PFSK-1 (cell line): Measurements from ENCODE around the gene TMC4.

Experiments
- FOXP2 ChIP-seq: optimal IDR thresholded peaks from 2 replicates; pipeline ENCODE3; 2011; ENCODE audit warnings: borderline replicate concordance, control low read depth, inconsistent platforms; ENCODE audit not compliant: insufficient read depth; ENCODE audit errors: extremely low read length, extremely low read depth
- POLR2AphosphoS5 ChIP-seq: IDR thresholded peaks from 2 replicates; pipeline ENCODE4 v1.6.1; 2012; ENCODE audit warnings: low read depth, mild to moderate bottlenecking, control low read depth, low read length, moderate library complexity
- SIN3A ChIP-seq: IDR thresholded peaks from 2 replicates; pipeline ENCODE4 v1.6.1; 2012; ENCODE audit warnings: mild to moderate bottlenecking, low read length, moderate library complexity, borderline replicate concordance; ENCODE audit not compliant: insufficient read depth
- TF ChIP-seq, protein P1 (sequence below), 2 experiments: IDR thresholded peaks; 2 replicates each; pipeline versions ENCODE4 v1.6.1 to v1.8.0; 2011 to 2012; ENCODE audit warnings: low read depth in 2 of 2, low read length in 2 of 2, control low read depth in 1 of 2, inconsistent platforms in 1 of 2, mild to moderate bottlenecking in 1 of 2, moderate library complexity in 1 of 2; ENCODE audit not compliant: insufficient read depth in 1 of 2

DNA sequence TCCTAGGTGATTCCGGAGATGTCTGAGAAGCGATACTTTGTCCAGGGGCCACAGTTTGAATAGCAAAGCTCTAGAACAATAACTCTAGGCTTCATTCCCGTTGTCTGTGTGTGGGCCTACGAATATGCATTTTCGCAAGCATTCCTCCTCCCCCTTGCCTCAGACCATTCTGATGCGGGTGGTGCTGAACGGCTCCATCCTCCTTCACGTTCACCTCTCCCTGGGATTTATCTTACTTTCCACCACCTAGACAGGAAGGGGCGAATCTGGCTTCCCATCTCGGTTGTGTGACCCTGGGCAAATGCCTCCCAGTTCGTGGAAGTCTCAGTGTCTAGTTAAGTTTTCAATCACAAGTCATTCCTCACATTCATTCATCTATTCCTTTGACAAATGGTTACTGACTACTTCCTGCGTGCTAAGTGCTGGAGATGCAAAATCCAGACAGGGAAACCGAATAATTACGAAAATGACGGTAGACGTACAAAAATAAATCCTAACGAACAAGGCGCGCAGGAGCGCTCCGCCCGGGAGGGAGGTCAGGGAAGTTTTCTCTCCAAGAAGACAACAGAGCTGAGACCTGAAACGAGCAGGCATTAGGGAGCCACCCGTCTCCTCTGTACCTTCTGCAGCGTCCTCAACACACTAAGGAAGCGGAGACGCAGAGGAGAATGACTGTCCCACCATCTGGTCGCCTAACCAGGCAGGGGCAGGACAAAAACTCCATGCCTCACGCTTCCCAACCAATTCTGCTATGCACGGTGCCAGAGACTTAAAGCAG lies 36.7 kb downstream of the TMC4 start:
- TF ChIP-seq SIN3A (no peak), FOXP2 (no peak), POLR2AphosphoS5 (no peak)
- TF ChIP-seq, protein P1, sequence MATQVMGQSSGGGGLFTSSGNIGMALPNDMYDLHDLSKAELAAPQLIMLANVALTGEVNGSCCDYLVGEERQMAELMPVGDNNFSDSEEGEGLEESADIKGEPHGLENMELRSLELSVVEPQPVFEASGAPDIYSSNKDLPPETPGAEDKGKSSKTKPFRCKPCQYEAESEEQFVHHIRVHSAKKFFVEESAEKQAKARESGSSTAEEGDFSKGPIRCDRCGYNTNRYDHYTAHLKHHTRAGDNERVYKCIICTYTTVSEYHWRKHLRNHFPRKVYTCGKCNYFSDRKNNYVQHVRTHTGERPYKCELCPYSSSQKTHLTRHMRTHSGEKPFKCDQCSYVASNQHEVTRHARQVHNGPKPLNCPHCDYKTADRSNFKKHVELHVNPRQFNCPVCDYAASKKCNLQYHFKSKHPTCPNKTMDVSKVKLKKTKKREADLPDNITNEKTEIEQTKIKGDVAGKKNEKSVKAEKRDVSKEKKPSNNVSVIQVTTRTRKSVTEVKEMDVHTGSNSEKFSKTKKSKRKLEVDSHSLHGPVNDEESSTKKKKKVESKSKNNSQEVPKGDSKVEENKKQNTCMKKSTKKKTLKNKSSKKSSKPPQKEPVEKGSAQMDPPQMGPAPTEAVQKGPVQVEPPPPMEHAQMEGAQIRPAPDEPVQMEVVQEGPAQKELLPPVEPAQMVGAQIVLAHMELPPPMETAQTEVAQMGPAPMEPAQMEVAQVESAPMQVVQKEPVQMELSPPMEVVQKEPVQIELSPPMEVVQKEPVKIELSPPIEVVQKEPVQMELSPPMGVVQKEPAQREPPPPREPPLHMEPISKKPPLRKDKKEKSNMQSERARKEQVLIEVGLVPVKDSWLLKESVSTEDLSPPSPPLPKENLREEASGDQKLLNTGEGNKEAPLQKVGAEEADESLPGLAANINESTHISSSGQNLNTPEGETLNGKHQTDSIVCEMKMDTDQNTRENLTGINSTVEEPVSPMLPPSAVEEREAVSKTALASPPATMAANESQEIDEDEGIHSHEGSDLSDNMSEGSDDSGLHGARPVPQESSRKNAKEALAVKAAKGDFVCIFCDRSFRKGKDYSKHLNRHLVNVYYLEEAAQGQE (IDR thresholded peaks at IDR 0.05; ENCODE audit: insufficient read depth in 1 of 2, low read depth in 2 of 2, low read length in 2 of 2): no peak
